ENCODE data around the gene ING4.
A peak's percentile ranks its signal among the peaks of the same experiment; 100 is the strongest.

Gene ING4

GRCh38 chr12:6667559-6668210, 4.8 kb upstream of the ING4 start:
- Histone ChIP-seq H2BK15ac (ENCODE audit: low read depth, poor library complexity, severe bottlenecking) (no peak overlapping the region), H3K27ac (ENCODE audit: low read length, poor library complexity, severe bottlenecking) (no peak overlapping the region), H3K79me1 (replicated peaks; ENCODE audit: low read length, poor library complexity, severe bottlenecking) (peaks cover 22% of the 10 kb centered on the region), H3K9ac (ENCODE audit: low read length) (no peak overlapping the region), H2AFZ (ENCODE audit: low read depth, low read length) (no peak overlapping the region), H3K4me1 (ENCODE audit: control insufficient read depth, insufficient read depth, low read depth, low read length) (no peaks in the 10 kb centered on the region), H3K4ac (ENCODE audit: low read depth in 1 of 2, low read length in 2 of 2) (no peak overlapping the region), H3K14ac (ENCODE audit: low read length in 2 of 2) (no peak overlapping the region), H4K91ac (ENCODE audit: low read length) (no peak overlapping the region), H3K4me3 (ENCODE audit: insufficient read depth in 1 of 2, low read depth in 1 of 2, low read length in 2 of 2) (no peak overlapping the region), H3K9me3 (ENCODE audit: control insufficient read depth, low read length) (no peaks in the 10 kb centered on the region), H2AK5ac (ENCODE audit: low read length, severe bottlenecking) (no peak overlapping the region), H3K36me3 (ENCODE audit: control insufficient read depth in 1 of 2, insufficient read depth in 2 of 2, low read depth in 1 of 2, low read length in 2 of 2) (peaks cover 56 to 65% of the 10 kb centered on the region in 2 experiments), H3K27me3 (ENCODE audit: control insufficient read depth in 1 of 2, insufficient read depth in 1 of 2, low read length in 2 of 2) (no peaks in the 10 kb centered on the region), H4K8ac (ENCODE audit: low read length) (no peak overlapping the region), H3K23ac (ENCODE audit: low read length in 2 of 2) (no peak overlapping the region), H2BK5ac (ENCODE audit: low read depth, low read length, poor library complexity, severe bottlenecking) (no peak overlapping the region), H2BK12ac (ENCODE audit: low read length in 2 of 2) (no peak overlapping the region), H3K18ac (ENCODE audit: low read depth in 1 of 2, low read length in 2 of 2) (no peak overlapping the region), H3K4me2 (ENCODE audit: low read length, poor library complexity, severe bottlenecking) (no peak overlapping the region), H2BK120ac (ENCODE audit: low read depth, low read length) (no peak overlapping the region)
- 84% methylated on average over 8 of the region's 8 CpGs for WGBS
- no peak for DNase-seq

- Histone ChIP-seq H3K9ac (ENCODE audit: low read length) (no peak overlapping the region), H3K4me2 (ENCODE audit: low read length, poor library complexity, severe bottlenecking) (no peak overlapping the region), H3K4ac (ENCODE audit: low read depth in 1 of 2, low read length in 2 of 2) (no peak overlapping the region), H3K4me3 (ENCODE audit: insufficient read depth in 1 of 2, low read depth in 1 of 2, low read length in 2 of 2) (no peak overlapping the region), H3K36me3 (ENCODE audit: control insufficient read depth in 1 of 2, insufficient read depth in 2 of 2, low read depth in 1 of 2, low read length in 2 of 2) (peaks cover 41 to 51% of the 10 kb centered on the region in 2 experiments), H4K91ac (ENCODE audit: low read length) (no peak overlapping the region), H3K4me1 (ENCODE audit: control insufficient read depth, insufficient read depth, low read depth, low read length) (peaks cover 1% of the 10 kb centered on the region), H3K79me1 (replicated peaks; ENCODE audit: low read length, poor library complexity, severe bottlenecking) (peaks cover 24% of the 10 kb centered on the region), H3K14ac (ENCODE audit: low read length in 2 of 2) (no peak overlapping the region), H2BK15ac (ENCODE audit: low read depth, poor library complexity, severe bottlenecking) (no peak overlapping the region), H2AFZ (ENCODE audit: low read depth, low read length) (no peak overlapping the region), H2AK5ac (ENCODE audit: low read length, severe bottlenecking) (no peak overlapping the region), H3K9me3 (ENCODE audit: control insufficient read depth, low read length) (no peaks in the 10 kb centered on the region), H2BK120ac (ENCODE audit: low read depth, low read length) (no peak overlapping the region), H3K27me3 (ENCODE audit: control insufficient read depth in 1 of 2, insufficient read depth in 1 of 2, low read length in 2 of 2) (no peaks in the 10 kb centered on the region), H4K8ac (ENCODE audit: low read length) (no peak overlapping the region), H2BK5ac (ENCODE audit: low read depth, low read length, poor library complexity, severe bottlenecking) (no peak overlapping the region), H3K23ac (ENCODE audit: low read length in 2 of 2) (no peak overlapping the region), H2BK12ac (ENCODE audit: low read length in 2 of 2) (no peak overlapping the region), H3K18ac (ENCODE audit: low read depth in 1 of 2, low read length in 2 of 2) (no peak overlapping the region), H3K27ac (ENCODE audit: low read length, poor library complexity, severe bottlenecking) (no peak overlapping the region)
- whole genome bisulfite sequencing, result 100% methylated on average over 2 of the region's 2 CpGs
- DNase-seq, result no peak
These were observed 3.3 kb upstream of the ING4 start for GRCh38 chr12:6666211-6666610.

GRCh38 chr12:6664902-6665301, 2.0 kb upstream of the ING4 start:
- Histone ChIP-seq H3K14ac (ENCODE audit: low read length in 2 of 2) (no peak overlapping the region), H3K9me3 (ENCODE audit: control insufficient read depth, low read length) (no peaks in the 10 kb centered on the region), H3K4me3 (ENCODE audit: insufficient read depth in 1 of 2, low read depth in 1 of 2, low read length in 2 of 2) (no peak overlapping the region), H4K91ac (ENCODE audit: low read length) (no peak overlapping the region), H3K36me3 (ENCODE audit: control insufficient read depth in 1 of 2, insufficient read depth in 2 of 2, low read depth in 1 of 2, low read length in 2 of 2) (peaks cover 29 to 38% of the 10 kb centered on the region in 2 experiments), H2BK15ac (ENCODE audit: low read depth, poor library complexity, severe bottlenecking) (no peak overlapping the region), H2BK5ac (ENCODE audit: low read depth, low read length, poor library complexity, severe bottlenecking) (no peak overlapping the region), H3K9ac (ENCODE audit: low read length) (no peak overlapping the region), H3K27ac (ENCODE audit: low read length, poor library complexity, severe bottlenecking) (no peak overlapping the region), H3K4me1 (ENCODE audit: control insufficient read depth, insufficient read depth, low read depth, low read length) (peaks cover 1% of the 10 kb centered on the region), H3K4me2 (ENCODE audit: low read length, poor library complexity, severe bottlenecking) (no peak overlapping the region), H4K8ac (ENCODE audit: low read length) (no peak overlapping the region), H3K4ac (ENCODE audit: low read depth in 1 of 2, low read length in 2 of 2) (no peak overlapping the region), H3K79me1 (replicated peaks; ENCODE audit: low read length, poor library complexity, severe bottlenecking) (peaks cover 23% of the 10 kb centered on the region), H2AFZ (ENCODE audit: low read depth, low read length) (no peak overlapping the region), H3K18ac (ENCODE audit: low read depth in 1 of 2, low read length in 2 of 2) (no peak overlapping the region), H3K23ac (ENCODE audit: low read length in 2 of 2) (no peak overlapping the region), H3K27me3 (ENCODE audit: control insufficient read depth in 1 of 2, insufficient read depth in 1 of 2, low read length in 2 of 2) (no peaks in the 10 kb centered on the region), H2BK120ac (ENCODE audit: low read depth, low read length) (no peak overlapping the region), H2AK5ac (ENCODE audit: low read length, severe bottlenecking) (no peak overlapping the region), H2BK12ac (ENCODE audit: low read length in 2 of 2) (no peak overlapping the region)
- no peak for DNase-seq
- 98% methylated on average over 2 of the region's 2 CpGs for WGBS

- Histone ChIP-seq H3K79me1 (replicated peaks; ENCODE audit: low read length, poor library complexity, severe bottlenecking) (peaks cover 18% of the 10 kb centered on the region), H3K4me2 (ENCODE audit: low read length, poor library complexity, severe bottlenecking) (peak overlapping the region; percentile 97), H3K4me3 (ENCODE audit: insufficient read depth in 1 of 2, low read depth in 1 of 2, low read length in 2 of 2) (peak overlapping the region; percentile 81 to 92), H2BK15ac (ENCODE audit: low read depth, poor library complexity, severe bottlenecking) (no peak overlapping the region), H3K36me3 (ENCODE audit: control insufficient read depth in 1 of 2, insufficient read depth in 2 of 2, low read depth in 1 of 2, low read length in 2 of 2) (peaks cover 16 to 21% of the 10 kb centered on the region in 2 experiments), H2BK5ac (ENCODE audit: low read depth, low read length, poor library complexity, severe bottlenecking) (no peak overlapping the region), H3K9ac (ENCODE audit: low read length) (peak overlapping the region; percentile 93), H2AFZ (ENCODE audit: low read depth, low read length) (peak overlapping the region; percentile 88), H3K27me3 (ENCODE audit: control insufficient read depth in 1 of 2, insufficient read depth in 1 of 2, low read length in 2 of 2) (no peaks in the 10 kb centered on the region), H3K18ac (ENCODE audit: low read depth in 1 of 2, low read length in 2 of 2) (peak overlapping the region; percentile 45 to 78), H2BK120ac (ENCODE audit: low read depth, low read length) (no peak overlapping the region), H3K27ac (ENCODE audit: low read length, poor library complexity, severe bottlenecking) (peak overlapping the region; percentile 58), H3K9me3 (ENCODE audit: control insufficient read depth, low read length) (no peaks in the 10 kb centered on the region), H2BK12ac (ENCODE audit: low read length in 2 of 2) (no peak overlapping the region), H3K4me1 (ENCODE audit: control insufficient read depth, insufficient read depth, low read depth, low read length) (peaks cover 4% of the 10 kb centered on the region), H3K14ac (ENCODE audit: low read length in 2 of 2) (peak overlapping the region in 1 of 2 experiments; percentile 12), H3K4ac (ENCODE audit: low read depth in 1 of 2, low read length in 2 of 2) (peak overlapping the region in 1 of 2 experiments; percentile 97), H4K91ac (ENCODE audit: low read length) (no peak overlapping the region), H2AK5ac (ENCODE audit: low read length, severe bottlenecking) (peak overlapping the region; percentile 89), H3K23ac (ENCODE audit: low read length in 2 of 2) (no peak overlapping the region), H4K8ac (ENCODE audit: low read length) (peak overlapping the region; percentile 94)
- DNase-seq, result no peak
- WGBS, result 2% methylated on average over 10 of the region's 10 CpGs
These were observed 365 bp downstream of the ING4 start for GRCh38 chr12:6662602-6662905.

All from mesenchymal stem cell (in vitro differentiated cells and primary cell).